Endothelial cell of umbilical vein (primary cell): ENCODE data around the gene XPNPEP1. TPM values are rescaled to one million over a fixed set of nuclear protein-coding genes. Genes with fewer than 3 reads are reported as not detected.
A peak's percentile ranks its signal among the peaks of the same experiment; 100 is the strongest.

Source experiments
- BruUV-seq: library from RNA; stranded (reverse); fragments of 400-500 nt; replicated peaks from 2 replicates; lab custom pipeline; 2021; lab: Mats Ljungman, UMichigan
- CTCF ChIA-PET: fragments of 300-600, 350-600 bp; sonication (Branson Sonifier 250); formaldehyde crosslinking; loops from one replicate; lab custom pipeline; 2021; ENCODE audit warnings: antibody characterized with exemption, inconsistent platforms; lab: Charles Lee
- POLR2A ChIA-PET: fragments of 300-600, 350-600 bp; sonication (Branson Sonifier 250); formaldehyde crosslinking; loops from one replicate; lab custom pipeline; 2021; ENCODE audit warnings: antibody characterized with exemption, inconsistent platforms; lab: Charles Lee
- DNase-seq: peaks from one replicate; pipeline ENCODE4 v3.0.0-alpha.2; 2011; ENCODE audit warnings: low read depth, low spot score
- FAIRE-seq: peaks from 2 replicates; lab custom pipeline; 2011; peaks lifted over from hg19 to GRCh38; lab: Jason Lieb, UNC
- H2AFZ ChIP-seq: 2 replicates; pipeline ENCODE4 v1.6.0; 2012; ENCODE audit warnings: low read depth, low read length, control low read depth, inconsistent platforms
- H3K27ac ChIP-seq: 2 replicates; pipeline ENCODE4 v1.5.1; 2011; ENCODE audit warnings: low read depth, mild to moderate bottlenecking, control low read depth, low read length, moderate library complexity; ENCODE audit not compliant: insufficient read depth
- H3K27me3 ChIP-seq, 2 experiments: 2 replicates each; pipeline versions ENCODE4 v1.6.0 to v1.6.1; 2011; ENCODE audit warnings: low read length in 2 of 2, mixed read lengths in 1 of 2; ENCODE audit not compliant: control insufficient read depth in 2 of 2, insufficient read depth in 2 of 2
- H3K36me3 ChIP-seq, 2 experiments: 2 replicates in 1 of 2; 3 replicates in 1 of 2; pipeline ENCODE4 v1.5.1; 2011; ENCODE audit warnings: low read length in 2 of 2, mild to moderate bottlenecking in 1 of 2, moderate library complexity in 1 of 2; ENCODE audit not compliant: control insufficient read depth in 2 of 2, insufficient read depth in 2 of 2; ENCODE audit errors: extremely low read depth in 1 of 2
- H3K4me1 ChIP-seq: 3 replicates; pipeline ENCODE4 v1.5.1; 2011; ENCODE audit warnings: mild to moderate bottlenecking, low read length; ENCODE audit not compliant: control insufficient read depth, insufficient read depth; ENCODE audit errors: extremely low read depth
- H3K4me2 ChIP-seq: 2 replicates; pipeline ENCODE4 v1.6.1; 2011; ENCODE audit warnings: low read length, control low read depth, mixed read lengths; ENCODE audit not compliant: insufficient read depth
- H3K4me3 ChIP-seq, 3 experiments: fragments of 200-600 bp in 1 of 3; sonication (generic), shearing (Covaris generic) in 1 of 3; replicated peaks in 1 of 3; 2 replicates each; pipeline ENCODE4 v1.5.1; 2011 to 2016; ENCODE audit warnings: control low read depth in 3 of 3, low read length in 3 of 3, mild to moderate bottlenecking in 2 of 3, inconsistent platforms in 1 of 3, low read depth in 1 of 3, moderate library complexity in 1 of 3; ENCODE audit not compliant: insufficient read depth in 1 of 3
- H3K79me2 ChIP-seq: 2 replicates; pipeline ENCODE4 v1.6.0; 2012; ENCODE audit warnings: low read length, inconsistent platforms; ENCODE audit not compliant: control insufficient read depth, insufficient read depth
- H3K9ac ChIP-seq: replicated peaks from 2 replicates; pipeline ENCODE3; 2011; ENCODE audit warnings: low read length, control low read depth; ENCODE audit not compliant: insufficient read depth; ENCODE audit errors: extremely low read depth
- H3K9me1 ChIP-seq: replicated peaks from 3 replicates; pipeline ENCODE4 v1.6.0; 2011; ENCODE audit warnings: mild to moderate bottlenecking, low read length; ENCODE audit not compliant: control insufficient read depth, insufficient read depth; ENCODE audit errors: extremely low read depth
- H3K9me3 ChIP-seq: replicated peaks from 2 replicates; pipeline ENCODE4 v1.5.1; 2012; ENCODE audit warnings: low read length, inconsistent platforms; ENCODE audit not compliant: control insufficient read depth, insufficient read depth
- H4K20me1 ChIP-seq: replicated peaks from 2 replicates; pipeline ENCODE3; 2011; ENCODE audit warnings: mild to moderate bottlenecking, low read length; ENCODE audit not compliant: control insufficient read depth, insufficient read depth; ENCODE audit errors: extremely low read depth
- CTCF ChIP-seq, 2 donors: IDR thresholded peaks; 1 replicate in 1 of 2; 2 replicates in 1 of 2; pipeline ENCODE4 v1.5.1; 2011; ENCODE audit warnings: low read length in 2 of 2, mild to moderate bottlenecking in 2 of 2, moderate library complexity in 2 of 2, control low read depth in 1 of 2, inconsistent platforms in 1 of 2, low read depth in 1 of 2; ENCODE audit not compliant: insufficient read depth in 1 of 2; ENCODE audit errors: extremely low read depth in 1 of 2
- EZH2 ChIP-seq: IDR thresholded peaks from 2 replicates; pipeline ENCODE4 v1.6.1; 2012; ENCODE audit warnings: borderline replicate concordance, low read depth, mild to moderate bottlenecking, moderate library complexity, low read length, inconsistent platforms; ENCODE audit not compliant: severe bottlenecking
- FOS ChIP-seq: IDR thresholded peaks from 2 replicates; pipeline ENCODE4 v1.6.1; 2011; ENCODE audit warnings: mild to moderate bottlenecking, low read length, moderate library complexity, borderline replicate concordance; ENCODE audit not compliant: insufficient read depth
- MAX ChIP-seq: IDR thresholded peaks from 2 replicates; pipeline ENCODE4 v1.6.1; 2011; ENCODE audit not compliant: insufficient read depth, insufficient read length
- MYC ChIP-seq: IDR thresholded peaks from one replicate; pipeline ENCODE4 v1.6.1; 2011; ENCODE audit warnings: mild to moderate bottlenecking, low read depth, low read length
- POLR2A ChIP-seq: IDR thresholded peaks from 2 replicates; pipeline ENCODE4 v1.6.1; 2012; ENCODE audit warnings: low read depth, mild to moderate bottlenecking, control low read depth, low read length
- POLR2AphosphoS5 ChIP-seq: IDR thresholded peaks from 2 replicates; pipeline ENCODE4 v1.6.1; 2012; ENCODE audit warnings: low read depth, mild to moderate bottlenecking, control low read depth, low read length, moderate library complexity; ENCODE audit not compliant: insufficient read depth
- dilution Hi-C: fragments of 300-500 bp; cut with MboI; formaldehyde crosslinking; loops from one replicate; pipeline ENCODE4 v1.15.0; 2019; ENCODE audit warnings: low sequenced_read_pairs; ENCODE audit not compliant: extremely low pct_ligation_motif_present
- intact Hi-C: fragments of 100-400 bp; cut with micrococcal nuclease; formaldehyde crosslinking; loops from one replicate; pipeline ENCODE4 v1.10.0; 2022
- polyA plus RNA-seq, 4 experiments: library from polyadenylated mRNA; depleted of rRNA in 3 of 4; stranded (reverse) in 3 of 4; unstranded in 1 of 4; fragments of >200 nt; gene quantifications; 2 replicates each; pipeline versions ENCODE4 v1.2.1 to v1.2.3, GENCODE V29; 2011 to 2012; ENCODE audit warnings: missing spikeins in 1 of 4
- total RNA-seq: library from RNA; stranded (reverse); gene quantifications from 2 replicates; pipeline ENCODE4 v1.2.3, GENCODE V29; 2021

Gene XPNPEP1
- total and polyA plus RNA-seq, 2 donors (not counting 3 experiments of a cell fraction or from before 2014, with no cell fraction given), result 81.1 to 245 TPM

GRCh38 chr10:109866995-109867635 is 56.2 kb downstream of the XPNPEP1 start:
- dilution Hi-C loops, result no loop called here
- intact Hi-C loops, result no loop called here
- Histone ChIP-seq H3K4me2 (no peak overlapping the region), H2AFZ (no peak overlapping the region), H4K20me1 (no peaks in the 10 kb centered on the region), H3K4me3 (no peak overlapping the region), H3K9ac (no peak overlapping the region), H3K9me1 (no peaks in the 10 kb centered on the region), H3K4me1 (peaks cover 5% of the 10 kb centered on the region), H3K79me2 (no peaks in the 10 kb centered on the region), H3K27me3 (no peaks in the 10 kb centered on the region), H3K27ac (no peak overlapping the region), H3K36me3 (peaks cover 27 to 48% of the 10 kb centered on the region in 2 experiments), H3K9me3 (no peaks in the 10 kb centered on the region)
- no peak for TF ChIP-seq MYC
- no peak for TF ChIP-seq POLR2AphosphoS5
- no peak for TF ChIP-seq EZH2
- no peak for TF ChIP-seq CTCF (IDR thresholded peaks at IDR 0.05; ENCODE audit: extremely low read depth in 1 of 2, insufficient read depth in 1 of 2, low read depth in 1 of 2, low read length in 2 of 2)
- TF ChIP-seq FOS, result no peak
- TF ChIP-seq MAX, result no peak
- no peak for TF ChIP-seq POLR2A
- BruUV-seq, result no TSS peak
- FAIRE-seq (peak; percentile 48), DNase-seq (peak; percentile 29)
- ChIA-PET CTCF (interaction anchor here (1.4 kb wide), 1 partner anchor 17 kb away, joined by 5 read pairs; no protein-coding TSS in a partner anchor), POLR2A (no interaction called here)
